M059J (cell line): ENCODE measurements around the gene UBAP1L. TPM values are rescaled to one million over a fixed set of nuclear protein-coding genes. Genes with fewer than 3 reads are reported as not detected.

Experiments
- DNase-seq: peaks from one replicate; pipeline ENCODE4 v3.0.0-alpha.2; 2012; ENCODE audit warnings: low read depth
- total RNA-seq: library from RNA; depleted of rRNA; stranded (reverse); fragments of >200 nt; shearing (Covaris generic); gene quantifications from 2 replicates; pipeline ENCODE4 v1.2.3, GENCODE V29; 2014

UBAP1L gene
- total RNA-seq, 1 experiment from 2014 or later, result 0.10 TPM

- DNase-seq, result no peak
These were observed 48.2 kb downstream of the UBAP1L start for GRCh38 chr15:65066635-65067316.

DNA sequence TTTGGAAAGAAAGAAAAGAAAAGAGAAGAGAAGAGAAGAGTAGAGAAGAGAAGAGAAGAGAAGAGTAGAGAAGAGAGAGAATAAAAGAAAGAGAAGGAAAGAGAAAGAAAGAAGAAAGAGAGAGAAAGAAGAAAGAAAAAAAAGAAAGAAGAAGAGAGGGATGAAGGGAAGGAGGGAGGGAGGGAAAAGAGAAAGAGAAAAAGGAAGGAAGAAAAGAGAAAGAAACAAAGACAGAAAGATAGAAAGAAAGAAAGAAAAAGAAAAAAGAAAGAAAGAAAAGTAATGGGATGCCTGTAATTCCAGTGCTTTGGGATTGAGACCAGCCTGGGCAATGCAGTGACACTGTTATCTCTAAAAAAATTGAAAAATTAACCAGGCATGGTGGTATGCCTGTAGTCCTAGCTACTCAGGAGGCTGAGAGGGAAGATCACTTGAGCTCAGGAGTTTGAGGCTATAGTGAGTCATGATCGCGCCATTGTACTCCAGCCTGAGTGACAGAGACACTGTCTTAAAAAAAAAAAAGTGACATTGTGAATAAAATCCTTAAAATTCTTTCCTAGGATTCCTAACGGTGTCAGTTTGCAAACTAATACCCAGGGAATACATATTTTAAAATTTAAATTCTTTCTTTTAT lies 48.9 kb downstream of the UBAP1L start:
- DNase-seq, result peak; percentile 54

DNA sequence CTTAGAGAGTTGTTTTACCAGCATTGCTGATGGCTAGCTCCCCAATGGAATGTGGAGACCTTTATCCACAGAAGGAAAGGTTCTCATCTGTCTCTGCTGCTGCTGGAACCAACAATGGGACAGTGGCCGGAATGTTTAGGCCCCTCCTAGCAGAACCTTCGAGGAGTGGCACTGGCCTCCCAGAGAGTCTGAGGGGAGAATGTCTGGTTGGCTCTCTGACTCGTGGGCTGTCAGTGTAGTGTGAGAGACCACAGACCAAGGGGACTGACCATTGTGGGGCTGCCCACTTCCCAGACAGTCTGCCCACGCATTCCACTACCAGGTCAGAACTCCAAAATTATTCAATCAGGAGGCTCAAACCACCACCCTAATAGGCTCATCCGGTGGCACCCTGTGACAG lies 52.3 kb downstream of the UBAP1L start:
- DNase-seq, result no peak

- DNase-seq, result no peak
These were observed 52.9 kb downstream of the UBAP1L start for GRCh38 chr15:65062061-65062460.

DNA sequence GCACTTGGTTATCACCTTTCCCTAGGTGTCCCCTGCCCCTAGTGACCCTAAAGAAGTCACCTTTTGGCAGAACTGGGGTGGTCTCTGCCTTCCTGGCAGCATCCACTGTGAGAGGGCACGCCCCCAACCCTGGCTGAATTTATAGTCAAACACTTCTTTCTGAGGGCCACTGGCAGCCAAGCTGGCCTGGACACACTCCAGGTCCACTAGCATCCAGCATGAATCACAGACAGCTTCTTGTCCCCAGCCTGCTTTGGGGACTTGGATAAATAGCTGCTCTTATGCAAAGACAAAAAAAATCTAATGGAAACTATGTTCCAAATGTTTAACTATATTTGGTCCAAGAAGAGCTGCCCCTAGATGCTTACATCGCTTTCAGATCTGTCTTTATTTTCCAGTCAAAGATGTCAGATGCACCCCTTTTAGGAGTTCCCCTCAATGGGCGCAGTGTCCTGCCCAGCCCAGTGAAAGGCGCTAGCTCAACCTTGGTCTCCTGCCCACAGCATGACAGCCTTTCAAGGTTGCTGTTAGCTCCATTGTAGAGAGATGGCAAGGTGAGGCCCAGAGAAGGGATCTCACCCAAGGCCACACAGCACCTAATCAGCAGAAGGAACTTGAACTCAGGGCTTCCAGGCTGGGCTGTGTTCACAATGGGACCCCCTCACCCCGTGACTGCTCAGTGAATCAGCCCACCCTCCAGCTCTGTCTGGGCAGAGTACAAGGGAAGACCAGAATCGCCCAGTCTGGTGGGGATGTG lies 54.2 kb downstream of the UBAP1L start:
- DNase-seq, result peak; percentile 24

GRCh38 chr15:65059931-65060596 lies 54.9 kb downstream of the UBAP1L start:
- DNase-seq, result no peak

- no peak for DNase-seq
These were observed 55.6 kb downstream of the UBAP1L start for GRCh38 chr15:65059369-65059750.

DNA sequence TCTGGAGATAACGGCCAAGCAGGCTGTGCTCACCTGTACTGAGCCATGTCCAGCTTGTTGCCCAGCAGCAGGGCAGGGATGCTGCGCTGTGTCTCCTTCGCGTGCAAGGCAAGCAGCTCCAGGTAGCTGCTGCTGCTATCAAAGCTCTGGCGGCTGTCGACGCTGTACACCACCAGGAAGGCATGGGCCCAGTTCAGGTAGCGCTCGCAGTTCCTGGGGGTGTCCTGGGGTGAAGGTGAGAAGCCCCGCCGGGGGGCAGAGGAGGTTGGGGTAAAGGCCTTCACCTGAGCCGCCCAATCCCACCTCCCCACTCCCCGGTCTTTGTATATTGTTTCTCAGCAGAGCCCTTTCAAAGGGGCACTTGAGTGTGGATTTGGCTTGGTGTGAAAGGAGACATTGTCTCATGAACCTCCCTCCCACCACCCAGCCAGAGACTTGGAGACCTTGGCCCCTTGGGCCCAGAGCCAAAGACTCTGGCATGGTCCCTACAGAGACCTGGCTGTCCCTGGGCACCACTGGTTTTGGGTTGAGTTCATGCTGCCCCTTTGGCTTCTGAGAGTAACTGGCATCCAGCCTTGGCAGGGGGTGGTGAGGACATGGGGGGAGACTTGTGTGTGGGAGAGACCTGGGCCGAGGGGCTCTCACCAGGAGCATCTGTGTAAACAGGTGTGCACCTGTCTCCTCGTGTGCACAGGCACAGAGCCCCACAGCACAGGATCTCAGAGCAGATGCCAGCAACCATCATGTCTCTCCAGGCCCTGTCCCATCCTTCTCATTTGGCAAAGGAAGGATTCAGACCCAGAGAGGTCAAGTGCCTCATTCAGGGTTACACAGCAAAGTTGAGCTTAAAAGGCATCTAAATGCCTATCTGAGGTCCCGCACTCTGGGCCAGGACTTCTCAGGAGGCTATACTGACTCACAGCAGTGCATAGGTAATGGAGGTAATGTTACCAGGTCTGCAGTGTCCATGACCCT lies 56.3 kb downstream of the UBAP1L start:
- DNase-seq, result no peak

DNA sequence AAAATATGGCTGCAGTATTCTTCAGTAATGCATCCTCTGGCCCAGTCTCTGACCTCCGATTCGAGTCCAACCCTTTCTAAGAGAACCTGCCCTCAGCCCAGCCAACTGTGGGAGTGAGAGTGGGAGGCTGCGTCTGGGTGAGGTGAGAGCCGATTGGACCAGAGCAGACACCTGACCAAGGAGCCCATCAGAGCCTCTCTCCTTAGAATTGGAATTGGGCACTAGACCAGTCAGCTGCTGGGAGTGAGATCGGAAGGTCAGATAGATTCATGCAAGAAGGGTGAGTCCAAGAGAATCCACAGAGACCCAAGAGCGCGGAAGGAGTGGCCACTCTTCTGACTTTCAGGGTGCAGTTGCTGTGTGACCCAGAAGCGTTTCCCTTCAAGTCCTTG lies 57.5 kb downstream of the UBAP1L start:
- DNase-seq, result no peak

DNA sequence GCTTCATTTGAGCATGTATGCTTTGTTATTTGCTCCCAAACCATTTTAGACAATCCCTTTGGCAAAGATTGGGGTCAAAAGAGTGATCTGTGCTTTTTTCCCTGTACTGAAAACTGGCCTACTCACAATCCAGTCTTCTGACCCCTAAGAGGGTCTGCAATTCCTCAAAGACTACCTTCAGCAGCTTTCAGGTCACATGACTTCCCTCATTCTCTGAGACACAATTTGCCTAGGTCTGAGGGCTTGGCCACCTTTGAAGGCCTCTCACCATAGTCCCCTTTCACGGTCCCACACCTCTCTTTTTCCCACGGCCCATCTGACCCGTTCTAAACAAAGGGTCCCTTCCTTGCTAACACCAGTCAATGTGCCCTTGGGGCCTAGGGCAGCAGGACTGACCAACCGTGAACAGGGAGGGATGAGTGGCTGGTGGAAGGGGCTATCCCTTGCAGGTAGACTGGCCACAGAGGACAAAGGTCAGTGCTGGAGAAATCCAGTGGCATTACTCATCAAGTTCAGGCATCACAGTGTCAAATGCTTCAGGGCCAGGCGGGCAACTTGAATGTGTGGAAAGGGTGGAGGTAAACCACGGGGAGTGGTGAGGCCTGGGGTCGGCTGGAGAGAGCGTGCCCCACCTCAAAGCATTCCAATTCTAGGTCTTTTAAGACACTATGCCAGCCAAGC lies 58.0 kb downstream of the UBAP1L start:
- peak; percentile 93 for DNase-seq

- DNase-seq, result no peak
These were observed 58.9 kb downstream of the UBAP1L start for GRCh38 chr15:65056106-65056505.

DNA sequence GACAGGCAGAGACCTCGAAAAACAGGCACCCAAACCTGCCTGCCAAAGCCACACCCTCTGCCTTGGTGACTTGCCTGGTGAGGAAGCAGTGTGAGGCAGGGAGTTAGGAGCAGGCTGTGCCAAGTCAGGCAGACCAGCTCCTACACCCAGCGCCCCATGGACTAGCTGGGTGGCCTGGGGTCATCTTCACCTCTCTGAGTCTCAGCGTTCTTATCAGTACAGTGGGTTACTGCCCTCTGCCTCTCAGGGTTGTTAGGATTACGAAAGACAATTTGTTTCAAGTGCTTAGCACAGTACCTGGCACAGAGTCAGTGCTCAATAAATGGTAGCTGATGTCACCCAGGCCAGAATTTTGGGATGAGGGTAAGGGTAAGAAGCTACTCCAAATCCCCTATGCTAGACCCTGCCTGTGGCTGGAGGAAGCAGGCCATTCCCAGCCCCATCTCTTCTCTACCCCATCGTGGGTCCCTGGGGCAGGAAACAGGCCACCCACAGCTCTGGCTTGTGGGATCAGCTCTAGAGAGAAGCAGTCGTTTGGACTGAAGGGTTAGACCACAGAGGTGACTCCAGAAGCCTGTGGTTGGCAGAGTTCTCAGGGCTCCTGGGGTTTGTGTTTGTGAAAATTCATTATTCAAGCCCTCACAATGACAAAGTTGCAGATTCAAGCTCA lies 59.7 kb downstream of the UBAP1L start:
- DNase-seq, result peak; percentile 88

GRCh38 chr15:65054333-65055200 lies 60.4 kb downstream of the UBAP1L start:
- peak; percentile 64 for DNase-seq

- DNase-seq, result no peak
These were observed 62.0 kb downstream of the UBAP1L start for GRCh38 chr15:65052956-65053355.

DNA sequence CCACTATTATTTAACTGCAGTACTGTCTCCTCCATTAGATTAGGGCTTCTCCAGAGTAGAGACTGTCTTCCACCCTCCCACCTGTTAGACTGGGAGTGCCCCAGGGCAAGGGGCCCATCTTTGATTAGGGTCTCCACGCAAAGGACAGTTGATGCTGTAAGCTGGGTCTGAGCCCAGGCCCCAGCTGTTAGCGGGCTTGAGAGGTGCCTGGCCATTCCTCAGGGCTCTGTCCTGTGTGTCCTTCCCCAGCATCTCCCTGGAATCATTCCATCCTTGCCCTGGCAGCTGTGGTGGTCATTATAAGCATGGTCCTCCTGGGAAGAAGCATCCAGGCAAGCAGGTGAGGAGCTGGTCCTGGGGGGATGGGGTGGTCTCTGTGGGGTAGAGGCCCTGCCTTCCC lies 63.7 kb downstream of the UBAP1L start:
- no peak for DNase-seq

GRCh38 chr15:65050270-65050669 lies 64.7 kb downstream of the UBAP1L start:
- DNase-seq, result no peak

GRCh38 chr15:65049418-65049840 lies 65.6 kb downstream of the UBAP1L start:
- DNase-seq, result peak; percentile 95

DNA sequence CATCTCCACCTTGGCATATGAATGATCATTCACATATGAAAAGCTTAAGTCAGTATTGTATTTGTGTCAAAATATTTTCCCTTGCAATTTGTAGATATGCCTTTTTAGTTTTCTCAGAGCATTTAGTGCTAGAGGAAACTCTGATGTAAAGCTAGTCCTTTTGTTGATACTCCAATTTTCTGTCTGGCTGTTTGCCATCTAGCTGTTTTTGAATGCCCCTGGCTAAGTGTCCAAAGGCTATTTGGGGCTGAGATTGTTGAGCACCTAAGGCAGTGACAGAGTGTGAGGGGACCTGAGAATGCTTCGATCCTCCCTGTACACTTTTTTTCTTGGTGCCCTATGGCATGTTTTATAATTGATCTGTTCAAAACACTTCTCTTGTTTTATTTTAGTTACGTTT lies 66.8 kb downstream of the UBAP1L start:
- DNase-seq, result no peak
